Gastrocnemius medialis (tissue), 4 donors: ENCODE data around the gene RGS7BP. TPM values are rescaled to one million over a fixed set of nuclear protein-coding genes. Genes with fewer than 3 reads are reported as not detected.
A peak's percentile ranks its signal among the peaks of the same experiment; 100 is the strongest.

Experiments
- ATAC-seq, 2 donors: fragments of 150-250 bp; one replicate each; pipeline ENCODE4 v1.9.1; 2016
- DNase-seq, 2 donors: peaks; one replicate each; pipeline ENCODE4 v3.0.0-alpha.2; 2019
- H3K27ac ChIP-seq, 4 donors: fragments of 200-600 bp; sonication (generic); 1 replicate in 1 of 4; 2 replicates in 3 of 4; pipeline ENCODE4 v1.5.1; 2016 to 2018; ENCODE audit warnings: mild to moderate bottlenecking in 2 of 4, moderate library complexity in 1 of 4
- H3K27me3 ChIP-seq, 3 donors: fragments of 200-600 bp; sonication (generic) in 2 of 3; 1 replicate in 1 of 3; 2 replicates in 2 of 3; pipeline versions ENCODE4 v1.5.1 to v1.6.0; 2016 to 2019; ENCODE audit warnings: mild to moderate bottlenecking in 1 of 3, moderate library complexity in 1 of 3
- H3K36me3 ChIP-seq, 2 donors: fragments of 200-600 bp; sonication (generic) in 1 of 2; one replicate each; pipeline ENCODE4 v1.5.1; 2017 to 2018
- H3K4me1 ChIP-seq, 2 donors: fragments of 200-600 bp; sonication (generic) in 1 of 2; one replicate each; pipeline ENCODE4 v1.5.1; 2016 to 2017; ENCODE audit warnings: mild to moderate bottlenecking in 2 of 2
- H3K4me3 ChIP-seq, 4 donors: fragments of 200-600 bp; sonication (generic) in 3 of 4; 1 replicate in 1 of 4; 2 replicates in 3 of 4; pipeline ENCODE4 v1.5.1; 2016 to 2019; ENCODE audit warnings: mild to moderate bottlenecking in 2 of 4
- H3K9me3 ChIP-seq, 3 donors: fragments of 200-600 bp; sonication (generic) in 2 of 3; 1 replicate in 1 of 3; 2 replicates in 2 of 3; pipeline ENCODE4 v1.5.1; 2016 to 2019
- CTCF ChIP-seq, 5 experiments: fragments of 450-650 bp in 3 of 5; fragments of 200-600 bp in 2 of 5; sonication (generic) in 2 of 5; IDR thresholded peaks in 4 of 5; conservative IDR thresholded peaks in 1 of 5; 1 replicate in 4 of 5; 2 replicates in 1 of 5; pipeline ENCODE4 v1.5.1; 2016 to 2019; ENCODE audit warnings: antibody characterized with exemption in 5 of 5, mild to moderate bottlenecking in 3 of 5, moderate library complexity in 3 of 5
- POLR2A ChIP-seq, 2 donors: fragments of 450-650 bp; IDR thresholded peaks; one replicate each; pipeline ENCODE4 v1.6.1; 2017; ENCODE audit warnings: antibody characterized with exemption in 2 of 2, mild to moderate bottlenecking in 2 of 2, moderate library complexity in 2 of 2
- in situ Hi-C, 4 donors: fragments of 200-750 bp; cut with MboI; loops; one replicate each; pipeline versions ENCODE4 v1.15.0 to v1.8.0; 2017; ENCODE audit warnings: low sequenced_read_pairs in 4 of 4
- intact Hi-C: fragments of 100-400 bp; cut with DNase I; formaldehyde crosslinking; loops from one replicate; pipeline ENCODE4 v1.15.1; 2023; ENCODE audit warnings: low total_unique reads
- total RNA-seq, 4 donors: library from RNA; depleted of rRNA; stranded (reverse); fragments of >200 nt; gene quantifications; one replicate each; pipeline versions ENCODE4 v1.1.0 to v1.2.3, GENCODE V29; 2016

The RGS7BP gene
- total RNA-seq, 4 donors from 2014 or later, result 0.10 to 0.86 (median 0.47) TPM

GRCh38 chr5:64506567-64507263, 900 bp downstream of the RGS7BP start:
- no peak overlapping the region for H3K27ac ChIP-seq
- in situ Hi-C loops (no loop called here), intact Hi-C loops (loop anchor here (2.0 to 10.0 kb wide), 2 partner anchors 88 to 106 kb away; no protein-coding TSS in a partner anchor)
- peak overlapping the region; percentile 55 to 65 (median 57) for H3K4me3 ChIP-seq
- ATAC-seq (no peak), DNase-seq (no peak)
- TF ChIP-seq CTCF (IDR thresholded peaks at IDR 0.05 in 4 of 5, conservative IDR thresholded peaks at IDR 0.05 in 1 of 5), result no peak
- no peak for TF ChIP-seq POLR2A (IDR thresholded peaks at IDR 0.05)
- no peaks in the 10 kb centered on the region for H3K36me3 ChIP-seq
- peaks cover 0 to 3% (median 0%) of the 10 kb centered on the region in 3 donors for H3K27me3 ChIP-seq
- no peaks in the 10 kb centered on the region for H3K9me3 ChIP-seq
- peaks cover 5 to 10% of the 10 kb centered on the region in 2 donors for H3K4me1 ChIP-seq

- ATAC-seq (no peak), DNase-seq (no peak)
- intact Hi-C loops (loop anchor here (2.0 to 10.0 kb wide), 2 partner anchors 88 to 106 kb away; no protein-coding TSS in a partner anchor), in situ Hi-C loops (no loop called here)
- H3K36me3 ChIP-seq, result no peaks in the 10 kb centered on the region
- H3K4me1 ChIP-seq, result peaks cover 5 to 10% of the 10 kb centered on the region in 2 donors
- no peak for TF ChIP-seq CTCF (IDR thresholded peaks at IDR 0.05 in 4 of 5, conservative IDR thresholded peaks at IDR 0.05 in 1 of 5)
- TF ChIP-seq POLR2A (IDR thresholded peaks at IDR 0.05), result no peak
- no peak overlapping the region for H3K27ac ChIP-seq
- no peaks in the 10 kb centered on the region for H3K9me3 ChIP-seq
- peaks cover 0 to 3% (median 0%) of the 10 kb centered on the region in 3 donors for H3K27me3 ChIP-seq
- H3K4me3 ChIP-seq, result peak overlapping the region in 3 of 4 donors; percentile 55 to 65 (median 57)
These were observed 1.4 kb downstream of the RGS7BP start for GRCh38 chr5:64507264-64507605.

GRCh38 chr5:64509828-64510227, 4.0 kb downstream of the RGS7BP start:
- DNase-seq (no peak), ATAC-seq (no peak)
- H3K4me3 ChIP-seq, result no peak overlapping the region
- intact Hi-C loops, result loop anchor here (10.0 kb wide), 1 partner anchor 85 kb away; no protein-coding TSS in a partner anchor
- in situ Hi-C loops, result no loop called here
- H3K36me3 ChIP-seq, result no peaks in the 10 kb centered on the region
- peaks cover 0 to 3% (median 0%) of the 10 kb centered on the region in 3 donors for H3K27me3 ChIP-seq
- TF ChIP-seq CTCF (IDR thresholded peaks at IDR 0.05 in 4 of 5, conservative IDR thresholded peaks at IDR 0.05 in 1 of 5) (no peak), POLR2A (IDR thresholded peaks at IDR 0.05) (no peak)
- H3K9me3 ChIP-seq, result no peaks in the 10 kb centered on the region
- H3K4me1 ChIP-seq, result peaks cover 11 to 13% of the 10 kb centered on the region in 2 donors
- no peak overlapping the region for H3K27ac ChIP-seq

DNA sequence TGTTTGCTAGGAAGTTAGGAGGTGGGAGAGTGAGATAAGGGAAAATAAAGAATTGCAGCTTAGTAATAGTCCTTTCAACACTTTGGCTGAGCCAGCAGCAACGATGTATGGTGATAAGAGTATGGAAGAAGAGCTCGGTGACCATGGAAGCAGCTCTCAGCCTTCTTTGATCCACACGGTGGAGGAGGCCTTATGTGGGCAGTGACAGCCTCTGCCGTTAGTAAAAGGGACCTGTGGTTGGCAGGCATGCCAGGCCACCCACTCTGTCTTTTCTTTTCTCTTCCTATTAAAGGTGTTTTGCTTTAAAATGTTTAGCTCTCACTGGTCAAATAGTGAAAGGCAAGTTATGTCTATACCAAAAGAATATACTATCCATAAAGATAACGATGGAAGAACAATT, 7.7 kb downstream of the RGS7BP start:
- no peaks in the 10 kb centered on the region for H3K9me3 ChIP-seq
- intact Hi-C loops, result no loop called here
- H3K27me3 ChIP-seq, result peaks cover 0 to 3% (median 0%) of the 10 kb centered on the region in 3 donors
- H3K27ac ChIP-seq, result no peak overlapping the region
- no peak for ATAC-seq
- H3K4me3 ChIP-seq, result no peak overlapping the region
- TF ChIP-seq POLR2A (IDR thresholded peaks at IDR 0.05) (no peak), CTCF (IDR thresholded peaks at IDR 0.05 in 4 of 5, conservative IDR thresholded peaks at IDR 0.05 in 1 of 5) (no peak)
- no peaks in the 10 kb centered on the region for H3K36me3 ChIP-seq
- DNase-seq, result no peak
- peaks cover 3 to 6% of the 10 kb centered on the region in 2 donors for H3K4me1 ChIP-seq
- in situ Hi-C loops, result no loop called here
